GM18498 (cell line): Measurements from ENCODE around the gene KDR.

Experiments used
- ATAC-seq: cut with Tn5 transposase; IDR thresholded peaks from one replicate; pipeline ENCODE4 v1.9.1; 2021; ENCODE audit warnings: mild to moderate bottlenecking, moderate library complexity; ENCODE audit not compliant: unreplicated experiment

The KDR gene

DNA sequence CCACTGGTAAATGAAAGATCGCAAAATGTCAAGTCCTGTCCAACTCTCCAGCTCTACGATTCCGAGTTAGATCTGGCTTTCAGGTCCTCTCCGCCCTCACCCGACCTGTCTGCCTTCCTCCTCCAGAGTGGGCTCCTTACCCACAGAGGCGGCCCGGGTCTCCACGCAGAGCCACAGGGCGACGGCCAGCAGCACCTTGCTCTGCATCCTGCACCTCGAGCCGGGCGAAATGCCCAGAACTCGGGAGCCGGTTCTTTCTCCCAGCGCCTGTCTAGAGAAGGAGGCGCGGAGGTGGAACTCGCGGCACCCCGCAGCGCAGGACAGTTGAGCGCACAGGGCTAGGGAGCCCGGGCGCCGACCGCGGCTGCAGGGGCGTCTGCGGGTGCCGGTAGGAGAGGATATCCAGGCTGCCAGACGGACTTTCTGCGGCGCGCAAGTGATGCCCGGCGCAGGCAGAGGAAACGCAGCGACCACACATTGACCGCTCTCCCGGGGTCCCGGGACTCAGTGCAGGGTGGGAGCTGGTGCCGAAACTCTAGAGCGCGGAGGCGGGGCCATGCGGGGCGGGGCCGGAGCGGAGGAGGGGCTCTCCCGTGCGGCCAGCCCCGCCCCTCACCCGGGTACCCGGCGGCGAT is at the start of gene KDR:
TSS of gene KDR (minus strand) at position 509 of the 635 bp plus-strand sequence. CDS start at position 207, 302 bp downstream.
- ATAC-seq, result no peak

DNA sequence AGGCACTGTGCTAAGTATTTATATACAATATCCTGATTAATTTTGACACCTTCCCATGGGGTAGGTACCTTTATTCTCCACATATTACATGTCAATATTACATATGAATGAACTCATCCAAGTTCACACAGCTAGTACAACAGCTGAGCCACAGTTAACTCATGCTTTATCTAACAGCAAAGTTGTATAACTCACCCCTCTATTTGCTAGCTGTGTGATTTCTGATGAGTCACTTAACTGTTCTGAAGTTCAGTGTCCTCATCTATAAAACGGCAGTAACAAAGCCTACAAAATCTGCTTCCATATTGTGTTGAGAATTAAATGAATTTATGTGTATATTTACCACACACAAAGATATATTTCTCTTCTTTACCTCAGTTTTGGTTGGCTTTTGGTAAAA is 48.2 kb upstream of the KDR start:
- ATAC-seq, result no peak

DNA sequence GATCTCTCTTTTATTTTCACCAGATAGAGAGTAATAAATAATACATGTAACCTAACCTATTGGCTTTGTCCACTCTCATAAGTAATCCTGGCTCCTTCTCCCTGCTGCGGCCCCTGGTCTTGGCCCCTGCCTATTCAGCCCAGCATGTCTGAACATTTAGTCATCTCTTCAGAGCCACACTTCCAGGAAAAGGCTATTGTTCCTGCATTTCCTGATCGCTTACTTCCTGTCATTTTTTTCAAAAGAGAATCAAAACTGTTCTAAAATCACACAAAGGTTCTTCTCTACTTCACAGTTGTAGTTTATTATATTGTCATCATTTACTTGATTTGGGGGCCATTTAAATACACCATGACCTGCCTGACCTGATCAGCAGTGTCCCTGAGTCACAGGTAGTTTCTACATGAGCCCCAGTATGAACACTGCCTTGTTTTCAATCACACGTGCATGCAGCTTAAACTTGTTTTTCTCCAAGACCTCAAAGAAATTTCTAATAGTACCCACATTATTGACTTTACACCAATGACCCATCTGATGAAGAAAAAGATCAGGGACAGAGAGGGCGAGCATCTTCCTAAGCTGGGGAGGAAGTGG is 47.4 kb upstream of the KDR start:
- ATAC-seq, result no peak

DNA sequence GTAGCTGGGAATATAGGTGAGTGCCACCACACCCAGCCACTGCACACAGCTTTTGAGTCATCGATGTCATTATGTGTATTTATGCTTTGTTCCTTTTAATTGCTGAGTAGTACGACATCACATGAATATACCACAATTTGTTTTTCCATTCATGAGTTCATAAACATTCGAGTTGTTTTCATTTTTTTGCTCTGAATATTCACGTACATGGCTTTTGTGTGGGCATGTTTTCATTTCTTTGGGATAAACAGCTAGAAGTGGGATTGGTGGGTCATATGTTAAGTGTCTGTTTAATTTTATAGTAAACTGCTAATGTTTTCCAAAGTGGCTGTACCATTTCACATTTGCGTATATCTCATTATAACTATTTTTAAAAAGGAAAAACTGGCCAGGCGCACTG is 45.1 kb upstream of the KDR start:
- no peak for ATAC-seq

DNA sequence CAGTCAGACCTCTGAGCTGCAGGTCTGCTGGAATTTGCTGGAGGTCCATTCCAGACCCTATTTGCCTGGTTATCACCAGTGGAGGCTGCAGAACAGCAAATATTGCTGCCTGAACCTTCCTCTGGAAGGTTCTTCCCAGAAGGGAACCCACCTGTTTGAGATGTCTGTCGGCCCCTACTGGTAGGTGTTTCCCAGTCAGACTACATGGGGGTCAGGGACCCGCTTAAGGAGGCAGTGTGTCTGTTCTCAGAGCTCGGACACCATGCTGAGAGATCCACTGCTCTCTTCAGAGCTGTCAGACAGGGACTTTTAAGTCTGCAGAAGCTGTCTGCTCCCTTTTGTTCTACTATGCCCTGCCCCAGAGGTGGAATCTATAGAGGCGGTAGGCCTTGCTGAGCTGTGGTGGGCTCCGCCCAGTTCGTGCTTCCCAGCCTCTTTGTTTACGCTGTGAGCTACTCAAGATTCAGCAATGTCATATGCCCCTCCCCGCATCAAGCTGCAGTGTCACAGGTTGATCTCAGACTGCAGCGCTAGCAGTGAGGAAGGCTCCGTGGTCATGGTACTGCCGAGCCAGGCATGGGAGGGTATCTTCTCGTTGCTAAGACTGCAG is 44.1 kb upstream of the KDR start:
- no peak for ATAC-seq

DNA sequence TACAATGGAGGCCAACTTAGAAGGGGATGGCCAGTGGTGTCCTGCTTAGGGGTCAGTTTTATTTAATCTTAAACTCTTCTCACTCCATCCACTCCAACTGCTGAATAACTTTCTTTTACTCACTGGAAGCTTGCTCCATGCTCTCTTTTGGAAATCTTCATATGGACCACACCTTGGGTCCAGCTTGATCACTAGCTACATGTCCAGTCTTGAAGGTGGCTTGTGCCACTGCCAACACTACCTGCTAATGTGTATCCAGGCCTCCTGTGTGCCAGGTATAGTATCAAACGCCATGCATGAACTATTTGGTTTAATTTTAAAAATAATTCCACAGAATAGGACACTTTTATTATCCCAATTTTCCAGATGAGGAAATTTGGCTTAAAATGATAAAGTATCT is 37.0 kb upstream of the KDR start:
- ATAC-seq, result no peak

DNA sequence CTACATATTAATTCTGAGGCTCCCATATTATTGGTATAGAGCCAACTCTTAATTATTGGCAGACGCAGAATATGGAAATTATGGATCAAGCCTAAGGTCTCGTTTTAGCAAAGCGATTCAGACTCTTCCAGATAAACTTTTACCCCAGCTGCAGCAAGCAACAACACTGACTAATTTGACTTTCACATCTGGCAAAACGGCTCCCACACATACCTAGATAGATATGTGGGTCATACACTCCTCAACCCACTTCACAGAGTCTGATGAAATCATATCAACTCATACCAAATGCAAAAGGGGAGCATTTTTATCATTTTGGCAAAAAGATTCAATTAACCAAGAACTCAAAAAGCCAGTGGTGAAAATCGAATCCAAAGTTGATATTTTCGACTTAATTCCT is 36.3 kb upstream of the KDR start:
- no peak for ATAC-seq

DNA sequence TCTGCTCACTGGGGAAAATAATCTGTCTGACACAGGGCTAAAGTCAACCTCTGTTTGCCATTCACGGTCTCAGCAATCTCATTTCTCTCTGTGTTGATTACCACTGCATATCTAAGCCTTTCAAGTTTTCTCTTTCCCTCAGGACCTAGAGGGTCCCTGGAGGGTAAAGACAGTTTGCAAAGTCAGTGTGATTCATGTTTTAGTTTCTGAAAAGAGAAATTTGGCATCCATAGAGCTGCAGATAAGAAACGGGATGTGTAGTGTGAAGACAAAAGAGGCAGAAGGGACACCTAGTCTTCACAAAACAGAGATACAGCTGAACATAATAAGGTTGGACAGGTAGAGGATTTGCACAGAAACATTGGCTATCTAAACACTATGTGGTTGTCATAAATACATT is 34.5 kb upstream of the KDR start:
- ATAC-seq, result no peak

DNA sequence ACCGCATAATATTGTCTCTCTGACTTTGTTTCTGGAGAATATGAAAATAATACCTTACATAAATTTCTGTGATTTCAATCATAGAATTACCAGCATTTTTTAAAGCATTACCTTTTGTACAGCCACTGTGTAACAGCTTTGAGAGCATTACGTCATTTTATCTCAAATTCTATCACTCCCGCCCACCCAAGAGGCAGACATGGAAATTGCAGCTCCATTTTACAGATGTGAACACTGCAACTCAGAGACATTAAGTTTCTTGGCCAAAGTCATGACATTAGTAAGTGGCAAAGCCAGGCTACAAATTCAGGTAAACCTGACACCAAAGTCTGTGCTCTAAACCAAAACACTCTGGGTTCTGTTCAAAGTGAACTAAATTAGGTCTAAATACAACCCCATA is 33.6 kb upstream of the KDR start:
- ATAC-seq, result no peak

DNA sequence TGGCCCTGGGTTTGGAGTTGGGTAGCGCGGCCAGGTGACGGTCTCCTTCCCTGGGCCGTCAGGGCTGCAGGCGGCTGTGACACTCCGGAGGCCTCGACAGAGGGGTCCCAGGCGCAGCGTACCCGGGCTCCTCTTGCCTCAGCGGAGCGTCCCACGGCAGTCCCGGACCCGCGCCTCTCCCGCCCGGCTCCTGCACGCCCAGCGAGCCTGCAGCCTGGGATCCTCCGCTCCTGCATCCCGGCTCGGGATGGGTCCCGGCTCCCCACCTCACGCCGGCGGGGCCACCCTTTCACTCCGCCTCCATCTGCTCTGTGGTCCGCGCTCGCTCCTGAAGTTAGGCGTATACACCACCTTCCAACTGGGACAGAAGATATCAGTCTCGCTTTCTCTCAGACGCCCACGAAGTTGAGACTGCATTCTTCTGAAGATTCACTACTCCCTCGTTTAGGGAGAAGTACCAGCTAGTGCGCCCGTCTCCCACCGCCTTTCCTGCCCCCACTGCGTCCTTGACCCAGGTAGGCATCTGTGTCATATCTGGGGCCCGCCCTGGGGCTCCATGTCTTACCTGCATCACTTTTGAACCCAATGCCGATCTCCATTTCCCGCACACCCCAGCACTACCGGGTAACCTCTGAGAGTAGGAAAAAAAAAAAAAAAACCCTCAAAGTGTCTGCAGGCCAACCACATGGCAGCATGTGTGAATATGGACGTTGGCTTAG is 32.3 kb upstream of the KDR start:
- no peak for ATAC-seq

DNA sequence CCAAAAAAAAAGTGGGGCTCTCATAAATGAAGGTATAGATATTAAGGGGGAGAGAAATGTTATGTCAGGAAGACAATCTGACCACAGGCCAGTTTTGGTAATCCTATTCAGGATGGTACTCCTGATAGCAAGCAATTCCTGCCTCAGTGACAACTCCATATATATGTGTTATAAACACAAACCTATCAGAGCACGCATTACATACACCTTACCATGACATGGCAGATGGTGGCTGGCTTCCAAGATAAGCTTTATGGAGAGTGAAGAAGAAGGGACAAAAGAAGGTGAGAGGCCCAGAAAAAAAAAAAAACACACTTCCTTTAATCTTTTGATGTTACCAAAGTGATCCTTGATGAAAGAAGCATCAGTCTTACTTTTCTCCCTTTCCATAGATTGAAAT is 29.5 kb upstream of the KDR start:
- no peak for ATAC-seq

DNA sequence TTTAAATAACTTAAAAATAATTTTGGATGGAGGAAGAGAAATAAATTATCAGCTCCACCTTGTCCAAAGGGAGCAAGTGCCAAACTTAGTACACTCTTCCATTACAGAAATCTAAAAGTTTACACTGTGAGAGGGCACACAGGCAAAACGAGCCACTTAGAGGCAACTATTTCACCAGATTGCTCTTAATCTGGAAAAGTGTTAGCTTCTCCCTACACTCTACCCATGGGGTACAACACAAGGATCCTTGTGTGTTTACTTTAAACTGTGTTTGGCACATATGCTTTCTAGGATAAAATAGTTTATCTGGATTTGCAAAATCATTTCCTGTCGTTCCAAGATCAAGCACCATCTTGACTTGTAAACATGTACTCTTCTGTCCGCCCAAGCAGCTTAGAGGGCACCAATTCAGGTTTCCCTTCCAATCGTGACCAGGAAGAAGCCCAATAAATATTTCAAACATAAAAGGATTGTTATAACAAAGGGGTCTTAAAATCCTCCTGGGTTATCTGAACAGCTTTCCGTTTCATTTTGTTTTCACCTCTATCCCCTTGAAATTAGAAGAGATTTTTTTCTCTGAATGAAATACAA is 29.0 kb upstream of the KDR start:
- ATAC-seq, result no peak

DNA sequence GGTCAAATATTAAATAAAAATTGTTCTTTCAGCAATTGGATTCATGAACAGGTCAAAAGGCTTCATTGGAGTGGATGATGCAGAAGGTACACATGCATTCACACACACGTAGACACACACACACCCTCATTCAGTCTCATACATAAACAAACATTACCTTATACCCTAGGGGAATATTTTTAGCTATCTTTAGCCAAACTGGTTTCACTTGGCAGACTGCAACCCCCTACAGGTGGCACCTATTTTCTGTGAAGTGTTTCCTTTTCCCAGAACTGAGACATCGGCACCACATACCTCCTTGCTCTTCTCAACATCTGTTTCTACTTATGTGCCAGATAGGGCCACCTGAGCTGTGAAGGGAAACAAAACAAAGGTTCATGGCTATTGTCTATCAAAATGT is 18.5 kb upstream of the KDR start:
- ATAC-seq, result no peak

DNA sequence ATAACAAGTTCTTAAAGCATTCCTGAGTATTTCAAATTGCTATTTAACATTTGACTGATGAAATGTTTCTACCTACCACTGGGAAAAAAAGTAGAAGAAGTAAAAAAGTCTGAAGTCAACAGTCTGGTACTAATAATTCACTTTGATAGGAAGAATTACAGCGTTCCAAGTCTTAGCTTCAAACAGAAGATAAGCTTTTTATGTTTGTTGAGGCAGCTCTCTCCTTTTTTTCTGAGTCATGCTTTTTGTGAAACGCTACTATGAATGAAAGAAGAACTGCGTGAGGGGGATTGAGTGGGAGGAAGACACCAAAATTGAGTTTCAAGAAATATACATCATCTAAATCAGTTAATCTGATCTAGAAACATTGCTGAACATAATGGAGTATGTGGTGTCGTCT is 13.0 kb upstream of the KDR start:
- no peak for ATAC-seq

DNA sequence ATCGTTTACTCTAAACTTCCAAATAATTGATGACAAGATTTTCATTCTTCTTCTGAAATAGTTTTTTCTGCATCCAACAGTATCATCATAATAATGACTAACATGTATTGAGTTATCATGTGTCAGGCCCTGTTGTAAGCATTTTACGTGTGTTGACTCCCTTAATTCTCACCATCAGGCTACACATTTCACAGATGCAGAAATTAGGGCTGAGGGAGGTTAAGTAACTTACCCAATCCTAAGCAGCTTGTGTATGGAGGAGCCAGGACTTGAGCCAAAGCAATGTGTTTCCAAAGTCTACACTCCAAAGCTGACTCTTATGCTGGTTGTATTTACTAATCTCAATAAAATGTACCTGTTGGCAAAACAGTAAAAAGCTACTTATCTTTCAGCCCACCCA is 11.2 kb upstream of the KDR start:
- ATAC-seq, result no peak

DNA sequence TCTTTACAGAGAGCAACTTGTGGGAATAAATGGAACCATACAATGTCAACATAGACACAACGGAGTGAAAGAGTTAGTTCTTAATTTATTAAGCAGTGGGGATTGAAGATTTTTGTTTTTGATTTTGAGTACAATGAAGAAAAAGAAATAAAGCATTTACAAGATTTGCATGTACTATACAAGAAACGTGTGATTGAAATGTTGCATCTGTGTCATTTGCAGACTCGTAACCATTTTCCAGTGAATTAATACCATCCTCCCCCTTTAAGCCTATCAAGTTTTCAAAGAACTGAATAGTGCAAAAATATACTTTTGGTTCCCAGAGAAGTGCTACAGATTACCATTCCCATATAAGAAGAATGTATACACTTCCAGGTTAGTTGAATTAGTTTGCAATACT is 8.6 kb upstream of the KDR start:
- ATAC-seq, result no peak

DNA sequence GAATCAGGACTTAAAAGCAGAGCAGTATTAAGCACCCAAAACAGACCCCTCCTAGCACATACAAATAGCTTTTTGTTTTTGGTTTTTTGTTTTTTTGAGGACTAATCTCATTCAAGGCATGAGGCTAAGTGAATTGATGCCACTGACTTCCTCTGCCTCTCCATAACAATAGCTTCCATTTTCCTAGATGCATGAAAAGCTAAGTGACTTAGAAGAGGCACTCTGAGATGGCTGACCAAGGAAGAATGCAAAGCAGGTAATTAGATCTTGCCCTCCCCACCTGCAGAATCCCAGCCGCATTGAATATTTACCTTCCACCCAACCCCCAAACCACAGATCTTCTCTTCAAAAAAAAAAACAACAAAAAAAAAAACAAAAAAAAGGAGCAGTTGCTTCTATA is 7.4 kb upstream of the KDR start:
- no peak for ATAC-seq

DNA sequence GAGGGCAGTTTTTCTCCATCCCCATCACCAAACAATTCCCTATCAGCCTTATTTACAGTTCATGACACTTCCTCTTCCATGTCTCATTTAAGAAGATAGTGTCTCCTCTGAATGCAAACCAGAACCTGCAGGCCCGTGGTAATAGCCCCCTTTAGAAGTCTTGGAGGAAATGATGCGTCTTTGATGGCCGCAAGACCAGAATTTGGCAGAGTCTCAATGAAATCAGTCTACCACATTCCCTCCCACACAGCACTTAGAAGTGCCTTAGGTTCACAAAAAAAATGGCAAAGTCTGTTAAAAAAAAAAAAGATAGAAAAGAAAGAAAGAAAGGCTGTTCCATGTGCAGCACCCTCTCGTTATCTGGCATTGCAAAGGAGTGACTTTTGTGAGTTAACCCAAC is 2.1 kb upstream of the KDR start:
- ATAC-seq, result no peak

DNA sequence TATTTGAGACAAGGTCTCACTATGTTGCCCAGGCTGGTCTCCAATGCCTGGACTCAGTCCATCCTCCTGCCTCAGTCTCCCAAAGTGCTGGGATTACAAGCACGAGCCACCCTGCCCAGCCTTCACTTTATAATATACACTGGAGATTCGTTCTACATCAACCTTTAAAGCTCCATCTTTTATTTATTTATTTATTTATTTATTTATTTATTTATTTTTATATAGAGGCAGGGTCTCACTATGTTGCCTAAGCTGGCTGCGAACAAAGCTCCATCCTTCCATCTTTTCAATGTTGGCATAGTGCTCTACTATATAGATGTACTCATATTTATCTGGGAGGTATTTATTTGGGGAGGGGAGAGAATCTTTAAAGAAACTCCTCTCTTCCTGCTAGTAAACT is 1.7 kb upstream of the KDR start:
- no peak for ATAC-seq

DNA sequence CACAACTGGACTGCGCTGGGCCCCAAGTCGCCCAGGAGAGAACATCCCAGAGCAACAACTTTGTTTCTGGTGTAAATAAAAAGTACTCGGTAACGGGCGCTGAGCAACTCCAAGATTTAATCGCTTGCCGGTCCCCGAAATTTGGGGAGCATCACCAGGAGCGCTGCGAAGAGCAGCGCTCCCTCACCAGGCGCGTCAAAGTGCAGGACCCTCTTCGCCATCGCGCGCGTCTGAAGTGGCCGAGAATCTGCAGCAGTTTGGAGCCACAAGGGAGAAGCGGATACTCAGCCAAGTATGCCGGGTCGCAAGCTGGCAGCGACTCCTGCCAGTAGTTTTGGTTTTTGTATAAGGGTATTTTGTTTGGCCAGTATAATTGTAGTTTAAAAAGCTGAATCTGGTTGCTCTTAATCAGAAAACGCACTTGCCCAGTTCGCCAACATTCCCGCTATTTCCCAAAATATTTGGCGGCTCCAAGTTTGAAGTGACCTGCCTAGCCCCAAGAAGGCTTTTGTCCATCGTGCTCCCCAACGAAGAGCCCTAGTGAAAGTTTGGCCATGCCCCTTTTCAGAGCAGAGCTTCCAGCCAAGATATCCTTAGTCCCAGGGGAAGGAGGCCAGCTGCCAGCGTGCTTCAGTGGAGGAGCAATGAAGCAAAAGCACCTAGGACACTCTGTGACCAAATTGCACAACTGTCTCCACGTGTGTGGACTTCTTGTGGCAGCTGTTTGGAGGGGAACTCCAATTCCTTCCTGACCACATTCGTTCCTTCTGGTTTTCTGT is 557 bp upstream of the KDR start:
- no peak for ATAC-seq
